DND-41 (cell line): ENCODE data around the gene SPRYD3.

Experiments used
- ATAC-seq: fragments of 200-7000 bp; cut with Tn5 transposase; 3 replicates; pipeline ENCODE4 v1.9.1; 2021; ENCODE audit warnings: low read depth; ENCODE audit not compliant: insufficient read depth
- DNase-seq: peaks from one replicate; pipeline ENCODE4 v3.0.0-alpha.2; 2020
- H2AFZ ChIP-seq: 2 replicates; pipeline ENCODE4 v1.6.0; 2012; ENCODE audit warnings: low read depth, low read length
- H3K27ac ChIP-seq: 2 replicates; pipeline ENCODE4 v1.5.1; 2012; ENCODE audit warnings: low read length, inconsistent platforms
- H3K27me3 ChIP-seq: fragments of 200-600 bp; sonication (generic); 2 replicates; pipeline ENCODE4 v1.6.0; 2012; ENCODE audit warnings: low read length, mild to moderate bottlenecking, inconsistent platforms; ENCODE audit not compliant: insufficient read depth, poor library complexity
- H3K36me3 ChIP-seq: 2 replicates; pipeline ENCODE4 v1.5.1; 2012; ENCODE audit warnings: low read length, inconsistent platforms; ENCODE audit not compliant: insufficient read depth
- H3K4me1 ChIP-seq: 2 replicates; pipeline ENCODE4 v1.5.1; 2012; ENCODE audit warnings: mild to moderate bottlenecking, low read length; ENCODE audit not compliant: insufficient read depth
- H3K4me2 ChIP-seq: 2 replicates; pipeline ENCODE4 v1.6.0; 2012; ENCODE audit warnings: mild to moderate bottlenecking, moderate library complexity, low read length, inconsistent platforms; ENCODE audit not compliant: insufficient read depth
- H3K4me3 ChIP-seq, 2 experiments: fragments of 200-600 bp in 1 of 2; shearing (Covaris generic) in 1 of 2; 2 replicates each; pipeline ENCODE4 v1.5.1; 2012 to 2016; ENCODE audit warnings: inconsistent platforms in 2 of 2, low read length in 2 of 2, mild to moderate bottlenecking in 2 of 2, low read depth in 1 of 2, moderate library complexity in 1 of 2
- H3K79me2 ChIP-seq: 2 replicates; pipeline ENCODE4 v1.6.0; 2012; ENCODE audit warnings: low read length, inconsistent platforms; ENCODE audit not compliant: insufficient read depth
- H3K9ac ChIP-seq: 2 replicates; pipeline ENCODE4 v1.6.0; 2012; ENCODE audit warnings: low read depth, mild to moderate bottlenecking, inconsistent platforms, low read length, moderate library complexity
- H3K9me3 ChIP-seq: 2 replicates; pipeline ENCODE4 v1.5.1; 2012; ENCODE audit warnings: low read length, moderate library complexity, mild to moderate bottlenecking, inconsistent platforms; ENCODE audit not compliant: insufficient read depth, severe bottlenecking
- H4K20me1 ChIP-seq: 2 replicates; pipeline ENCODE4 v1.6.0; 2012; ENCODE audit warnings: low read length; ENCODE audit not compliant: insufficient read depth
- EZH2 ChIP-seq: IDR thresholded peaks from 3 replicates; pipeline ENCODE4 v1.6.1; 2012; ENCODE audit warnings: borderline replicate concordance, low read depth, mild to moderate bottlenecking, moderate library complexity, low read length, inconsistent platforms; ENCODE audit not compliant: severe bottlenecking
- TF ChIP-seq, protein P1 (sequence below): IDR thresholded peaks from 2 replicates; pipeline ENCODE4 v1.5.1; 2012; ENCODE audit warnings: borderline replicate concordance, low read length, moderate library complexity, mild to moderate bottlenecking; ENCODE audit not compliant: poor library complexity, severe bottlenecking; ENCODE audit errors: extremely low read depth

Gene SPRYD3, protein sequence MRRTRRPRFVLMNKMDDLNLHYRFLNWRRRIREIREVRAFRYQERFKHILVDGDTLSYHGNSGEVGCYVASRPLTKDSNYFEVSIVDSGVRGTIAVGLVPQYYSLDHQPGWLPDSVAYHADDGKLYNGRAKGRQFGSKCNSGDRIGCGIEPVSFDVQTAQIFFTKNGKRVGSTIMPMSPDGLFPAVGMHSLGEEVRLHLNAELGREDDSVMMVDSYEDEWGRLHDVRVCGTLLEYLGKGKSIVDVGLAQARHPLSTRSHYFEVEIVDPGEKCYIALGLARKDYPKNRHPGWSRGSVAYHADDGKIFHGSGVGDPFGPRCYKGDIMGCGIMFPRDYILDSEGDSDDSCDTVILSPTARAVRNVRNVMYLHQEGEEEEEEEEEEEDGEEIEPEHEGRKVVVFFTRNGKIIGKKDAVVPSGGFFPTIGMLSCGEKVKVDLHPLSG

DNA sequence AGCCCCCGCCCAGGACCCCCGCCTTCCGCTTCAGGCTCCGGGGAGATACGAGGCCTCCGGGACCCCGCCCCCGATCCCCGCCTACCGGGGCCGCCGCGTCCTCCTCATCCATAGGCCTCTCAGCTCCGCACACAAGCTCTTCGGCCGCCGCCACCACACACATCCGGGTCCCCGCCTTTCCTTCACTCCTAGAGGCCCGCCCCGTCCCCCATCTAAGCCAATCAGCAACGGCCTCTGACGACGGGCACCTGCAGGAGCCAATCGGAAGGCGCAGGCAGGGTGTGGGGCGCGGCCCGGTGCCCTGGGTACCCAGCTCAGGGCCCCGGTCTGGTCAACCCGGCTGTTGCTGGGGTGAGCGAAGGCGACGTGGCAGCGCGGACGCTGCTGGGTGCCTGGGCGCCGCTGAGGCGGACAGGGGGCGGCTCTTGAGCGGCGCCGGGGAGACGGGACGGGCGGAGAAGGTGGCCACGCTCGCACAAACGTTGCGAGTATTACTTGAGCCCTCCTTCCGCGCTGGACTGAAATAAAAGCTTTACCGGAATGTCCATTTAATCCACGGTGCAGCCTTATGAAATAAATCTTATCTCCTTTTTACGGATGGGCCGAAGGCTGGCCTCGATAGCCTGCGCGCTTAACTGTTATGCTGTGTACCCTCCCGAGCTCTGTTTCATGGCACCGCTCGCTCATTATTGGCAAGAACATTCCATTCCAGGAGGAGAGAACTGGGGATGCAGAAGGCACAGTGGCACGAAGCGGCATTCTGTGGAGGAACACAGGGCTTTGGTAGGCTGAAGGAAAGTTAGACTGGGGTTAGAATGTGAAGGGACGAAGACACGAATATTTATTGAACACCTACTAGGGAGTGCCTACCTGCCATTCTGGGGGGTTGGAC is at the start of gene SPRYD3:
Gene SPRYD3, minus strand, starts transcription at position 165 of the 892 bp plus-strand sequence. Its CDS starts 57 bp downstream, at position 108.
- Histone ChIP-seq H3K36me3 (peaks cover 16% of the 10 kb centered on the region), H3K9ac (peak within 1 kb of the TSS; percentile 64), H3K4me2 (peak within 1 kb of the TSS; percentile 82), H3K79me2 (peaks cover 9% of the 10 kb centered on the region), H3K27ac (peak within 1 kb of the TSS; percentile 74), H2AFZ (peak within 1 kb of the TSS; percentile 93), H3K4me1 (peaks cover 19% of the 10 kb centered on the region), H4K20me1 (no peaks in the 10 kb centered on the region), H3K27me3 (no peaks in the 10 kb centered on the region), H3K9me3 (no peaks in the 10 kb centered on the region), H3K4me3 (peak within 1 kb of the TSS; percentile 51 to 63; a peak in 3 of 4 replicates)
- peak; percentile 97 for DNase-seq
- TF ChIP-seq, protein P1, sequence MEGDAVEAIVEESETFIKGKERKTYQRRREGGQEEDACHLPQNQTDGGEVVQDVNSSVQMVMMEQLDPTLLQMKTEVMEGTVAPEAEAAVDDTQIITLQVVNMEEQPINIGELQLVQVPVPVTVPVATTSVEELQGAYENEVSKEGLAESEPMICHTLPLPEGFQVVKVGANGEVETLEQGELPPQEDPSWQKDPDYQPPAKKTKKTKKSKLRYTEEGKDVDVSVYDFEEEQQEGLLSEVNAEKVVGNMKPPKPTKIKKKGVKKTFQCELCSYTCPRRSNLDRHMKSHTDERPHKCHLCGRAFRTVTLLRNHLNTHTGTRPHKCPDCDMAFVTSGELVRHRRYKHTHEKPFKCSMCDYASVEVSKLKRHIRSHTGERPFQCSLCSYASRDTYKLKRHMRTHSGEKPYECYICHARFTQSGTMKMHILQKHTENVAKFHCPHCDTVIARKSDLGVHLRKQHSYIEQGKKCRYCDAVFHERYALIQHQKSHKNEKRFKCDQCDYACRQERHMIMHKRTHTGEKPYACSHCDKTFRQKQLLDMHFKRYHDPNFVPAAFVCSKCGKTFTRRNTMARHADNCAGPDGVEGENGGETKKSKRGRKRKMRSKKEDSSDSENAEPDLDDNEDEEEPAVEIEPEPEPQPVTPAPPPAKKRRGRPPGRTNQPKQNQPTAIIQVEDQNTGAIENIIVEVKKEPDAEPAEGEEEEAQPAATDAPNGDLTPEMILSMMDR = no peak
- no peak for TF ChIP-seq EZH2
- peak; percentile 98 for ATAC-seq

DNA sequence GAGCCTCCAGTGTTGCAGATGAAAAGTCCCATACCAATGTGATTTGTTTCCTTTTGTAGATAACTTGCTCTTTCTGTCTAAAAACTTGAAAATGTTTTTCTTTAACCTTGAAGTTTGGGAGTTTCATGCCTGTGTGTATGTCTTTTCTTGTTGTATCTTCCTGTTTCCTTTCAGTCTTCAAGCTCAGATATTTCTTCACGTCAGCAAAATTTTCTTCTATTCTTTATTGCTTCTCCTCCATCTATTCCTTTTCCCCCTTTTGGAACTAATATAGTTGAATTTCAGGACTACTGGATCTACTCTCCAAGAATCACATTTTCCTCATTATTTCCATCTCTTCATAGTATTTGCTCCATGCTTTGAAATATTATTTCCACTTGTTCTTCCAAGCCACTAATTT is 48.0 kb upstream of the SPRYD3 start:
- Histone ChIP-seq H3K4me3 (no peak overlapping the region), H3K27me3 (peaks cover 12% of the 10 kb centered on the region), H3K4me2 (no peak overlapping the region), H2AFZ (no peak overlapping the region), H3K9me3 (no peaks in the 10 kb centered on the region), H4K20me1 (no peaks in the 10 kb centered on the region), H3K4me1 (no peaks in the 10 kb centered on the region), H3K36me3 (no peaks in the 10 kb centered on the region), H3K27ac (no peak overlapping the region), H3K79me2 (no peaks in the 10 kb centered on the region), H3K9ac (no peak overlapping the region)
- DNase-seq (no peak), ATAC-seq (no peak)
- TF ChIP-seq EZH2 = no peak
- TF ChIP-seq, protein P1 = no peak

DNA sequence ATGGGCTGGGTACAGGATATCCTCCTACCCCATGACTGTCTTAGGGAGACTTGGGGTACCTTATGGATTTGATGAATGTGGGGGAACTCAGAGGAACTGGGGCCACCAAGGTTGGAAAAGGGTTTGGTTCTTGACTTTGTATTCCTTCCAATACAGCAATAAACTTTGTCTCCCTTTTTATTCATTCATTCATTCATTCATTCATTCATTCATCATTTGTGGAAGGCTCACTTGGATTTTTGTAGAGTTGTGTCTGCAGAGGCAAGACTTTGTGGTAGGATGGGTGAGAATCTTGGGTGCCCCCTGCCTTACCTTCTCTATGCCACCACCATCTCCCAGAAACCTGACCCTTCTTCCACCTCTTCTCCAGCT is 45.1 kb upstream of the SPRYD3 start:
- no peaks in the 10 kb centered on the region for H3K36me3 ChIP-seq
- no peak overlapping the region for H2AFZ ChIP-seq
- TF ChIP-seq, protein P1 = no peak
- no peak for TF ChIP-seq EZH2
- H3K4me3 ChIP-seq = no peak overlapping the region
- ATAC-seq (no peak), DNase-seq (no peak)
- H3K27me3 ChIP-seq = peaks cover 7% of the 10 kb centered on the region
- no peak overlapping the region for H3K27ac ChIP-seq
- H3K9ac ChIP-seq = no peak overlapping the region
- no peaks in the 10 kb centered on the region for H3K4me1 ChIP-seq
- H3K79me2 ChIP-seq = no peaks in the 10 kb centered on the region
- no peaks in the 10 kb centered on the region for H3K9me3 ChIP-seq
- no peaks in the 10 kb centered on the region for H4K20me1 ChIP-seq
- H3K4me2 ChIP-seq = no peak overlapping the region
